Activated T-cell treated with anti-CD3 and anti-CD28 coated beads, Interleukin-2, amount 50 U/mL, for 1 hour (primary cell): ENCODE data around the gene PGM2.
"Not testable (repeated sequence)": the region's sequence is repeated elsewhere in the genome, so short reads cannot be mapped to it uniquely, and the experiment has no call there.

Experiments
- DNase-seq: peaks from one replicate; pipeline ENCODE4 v3.0.0-alpha.2; 2020

The PGM2 gene

DNA sequence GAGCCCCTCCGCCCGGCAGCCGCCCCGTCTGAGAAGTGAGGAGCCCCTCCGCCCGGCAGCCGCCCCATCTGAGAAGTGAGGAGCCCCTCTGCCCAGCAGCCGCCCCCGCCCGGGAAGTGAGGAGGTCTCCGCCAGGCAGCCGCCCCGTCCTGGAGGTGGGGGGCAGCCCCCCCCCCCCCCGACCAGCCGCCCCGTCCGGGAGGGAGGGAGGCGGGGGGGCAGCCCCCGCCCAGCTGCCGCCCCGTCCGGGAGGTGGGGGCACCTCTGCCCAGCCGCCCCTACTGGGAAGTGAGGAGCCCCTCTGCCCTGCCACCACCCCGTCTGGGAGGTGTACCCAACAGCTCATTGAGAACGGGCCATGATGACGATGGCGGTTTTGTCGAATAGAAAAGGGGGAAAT, 6.0 kb upstream of the PGM2 start:
- not testable (repeated sequence) for DNase-seq

DNA sequence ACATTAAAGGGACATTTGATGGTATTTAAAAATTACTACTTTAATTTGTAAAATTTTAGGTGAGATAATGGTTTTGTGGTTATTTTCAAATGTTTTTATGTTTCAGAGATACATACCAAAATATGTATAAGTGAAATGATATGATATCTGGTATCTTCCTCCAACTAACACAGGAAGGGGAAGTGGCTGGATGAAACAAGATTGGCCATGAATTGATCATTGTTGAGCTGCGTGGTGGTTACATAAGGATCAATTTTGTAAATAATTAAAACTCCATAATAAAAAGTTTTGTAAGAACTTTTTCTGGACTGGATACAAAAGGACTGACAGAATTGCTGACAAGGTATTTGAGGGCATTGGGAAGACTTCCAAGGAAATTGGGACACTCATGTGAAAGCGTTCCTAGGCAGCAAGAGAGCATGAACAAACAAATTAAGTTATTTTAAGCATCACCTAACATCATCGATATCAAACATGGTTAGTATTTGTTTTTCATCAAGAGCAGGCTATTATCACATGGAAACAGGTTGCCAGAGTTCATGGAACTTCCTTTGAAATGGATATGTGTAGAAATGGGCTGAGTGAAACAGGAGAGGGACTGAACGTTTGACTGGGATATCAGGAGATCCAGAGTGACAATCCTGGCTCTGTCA, 4.4 kb upstream of the PGM2 start:
- DNase-seq: no peak

DNA sequence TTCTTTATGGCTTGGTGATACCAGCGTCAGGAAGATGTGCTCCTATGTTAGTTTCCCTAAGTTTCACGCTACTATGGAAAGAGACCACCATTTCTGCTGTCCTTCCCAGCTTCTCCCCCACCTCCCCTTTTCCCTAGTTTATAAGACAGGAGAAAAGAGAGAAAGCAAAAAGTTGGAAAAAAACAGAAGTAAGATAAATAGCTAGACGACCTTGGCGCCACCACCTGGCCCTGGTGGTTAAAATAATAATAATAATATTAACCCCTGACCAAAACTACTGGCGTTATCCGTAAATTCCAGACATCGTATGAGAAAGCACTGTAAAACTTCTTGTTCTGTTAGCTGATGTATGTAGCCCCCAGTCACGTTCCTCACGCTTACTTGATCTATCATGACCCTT, 985 bp upstream of the PGM2 start:
- DNase-seq: not testable (repeated sequence)

DNA sequence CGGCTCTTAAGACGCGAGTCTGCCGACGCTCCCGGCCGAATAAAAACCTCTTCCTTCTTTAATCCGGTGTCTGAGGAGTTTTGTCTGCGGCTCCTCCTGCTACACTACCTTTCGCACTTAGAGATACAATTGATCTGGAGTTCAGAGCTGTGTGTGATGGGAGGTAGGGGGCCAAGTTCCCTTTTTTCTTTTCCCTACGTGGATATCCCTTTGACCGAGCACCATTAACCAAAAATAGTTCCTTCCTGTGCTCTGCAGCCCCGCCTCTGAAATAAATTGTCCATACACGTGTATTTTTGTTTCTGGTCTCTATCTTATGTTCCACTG, 555 bp upstream of the PGM2 start:
- peak; percentile 22 for DNase-seq

DNA sequence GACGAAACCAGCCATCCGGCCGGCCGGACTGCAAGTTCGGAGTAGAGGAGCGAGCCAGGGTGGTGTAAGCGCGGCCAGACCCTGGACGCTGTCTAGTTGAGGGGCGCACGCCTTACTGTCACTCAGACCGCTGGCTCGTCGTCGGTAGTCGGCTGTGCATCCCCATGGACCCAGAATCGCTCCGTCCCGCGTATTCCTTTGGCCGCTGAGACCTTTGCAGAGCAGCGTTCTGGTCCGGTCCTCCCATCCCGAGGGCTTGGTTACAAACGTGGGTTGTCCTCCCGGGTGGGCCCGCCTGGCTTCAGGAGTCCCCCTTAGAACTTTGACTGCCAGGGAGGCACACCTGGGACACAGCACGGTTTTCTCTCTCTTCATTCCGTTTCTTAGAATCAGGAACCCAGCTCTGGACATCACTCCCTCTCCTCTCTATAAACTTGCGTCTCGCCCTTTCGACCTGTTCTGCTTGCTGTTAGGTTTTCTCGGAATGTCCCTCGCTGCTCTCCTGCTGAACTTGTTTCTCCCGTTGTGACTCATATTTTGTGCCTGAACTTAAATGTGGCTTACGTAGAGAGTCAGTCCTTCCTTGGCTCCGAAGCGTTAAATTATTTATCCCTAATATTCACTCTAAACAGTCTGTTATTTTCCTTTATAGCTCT, 672 bp downstream of the PGM2 start:
- DNase-seq: no peak

DNA sequence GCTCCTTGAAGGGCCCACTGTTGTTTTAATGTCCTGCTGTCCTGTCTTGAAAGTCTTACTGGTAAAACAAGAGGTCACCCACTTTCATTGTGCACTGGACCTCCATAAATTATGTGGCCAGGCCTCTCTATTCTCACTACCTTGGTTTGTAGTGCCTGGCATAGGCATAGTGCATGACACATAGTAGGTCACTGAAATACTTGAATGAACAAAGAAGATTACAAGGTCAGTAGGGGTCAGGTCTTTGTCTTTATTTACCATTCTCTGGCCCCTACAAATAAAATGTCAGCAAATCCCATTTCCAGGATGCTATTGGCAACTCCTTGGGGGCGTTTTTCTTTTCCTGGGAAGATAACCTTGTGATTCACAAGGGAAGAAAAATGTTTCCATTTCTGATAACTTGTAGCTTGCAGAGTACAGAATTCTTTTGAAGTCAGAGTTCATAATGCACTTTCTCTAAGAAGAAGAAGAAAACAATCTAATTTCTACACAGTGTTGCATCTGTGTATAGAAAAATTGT, 1.4 kb downstream of the PGM2 start:
- DNase-seq: no peak

DNA sequence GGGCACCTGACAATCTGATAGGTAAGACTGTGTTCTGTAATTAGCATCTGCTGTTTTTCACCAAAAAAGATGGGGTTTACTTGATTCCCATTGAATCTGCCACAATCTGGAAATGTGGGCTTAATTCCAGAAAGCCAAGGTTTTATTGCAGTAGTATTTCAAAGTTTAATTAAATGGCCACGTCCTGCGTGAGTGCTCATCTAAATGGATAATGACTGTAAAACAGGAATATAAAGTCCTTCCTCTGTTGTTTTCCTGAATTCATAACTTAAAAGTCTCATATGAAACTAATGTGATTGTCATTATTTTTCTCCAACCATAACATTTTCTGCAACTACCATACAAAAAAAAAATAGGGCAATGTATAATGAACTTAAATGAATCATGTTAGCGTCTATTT, 2.4 kb downstream of the PGM2 start:
- DNase-seq: no peak

DNA sequence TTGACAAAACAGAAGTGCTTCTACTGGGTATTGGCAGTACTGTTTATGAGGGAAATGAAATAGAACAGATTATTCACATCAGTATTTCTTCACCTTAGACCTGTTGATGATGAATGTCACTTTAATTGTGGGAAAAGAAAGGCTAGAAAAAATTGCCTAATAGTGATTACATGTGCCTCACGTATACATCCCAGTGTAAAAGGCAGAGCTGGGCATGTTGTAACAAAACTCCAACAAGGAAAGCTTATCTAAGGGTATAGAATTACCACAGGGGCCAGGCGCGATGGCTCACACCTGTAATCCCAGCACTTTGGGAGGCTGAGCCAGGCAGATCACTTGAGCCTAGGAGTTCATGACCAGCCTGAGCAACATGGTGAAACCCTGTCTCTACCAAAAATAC, 4.2 kb downstream of the PGM2 start:
- no peak for DNase-seq

DNA sequence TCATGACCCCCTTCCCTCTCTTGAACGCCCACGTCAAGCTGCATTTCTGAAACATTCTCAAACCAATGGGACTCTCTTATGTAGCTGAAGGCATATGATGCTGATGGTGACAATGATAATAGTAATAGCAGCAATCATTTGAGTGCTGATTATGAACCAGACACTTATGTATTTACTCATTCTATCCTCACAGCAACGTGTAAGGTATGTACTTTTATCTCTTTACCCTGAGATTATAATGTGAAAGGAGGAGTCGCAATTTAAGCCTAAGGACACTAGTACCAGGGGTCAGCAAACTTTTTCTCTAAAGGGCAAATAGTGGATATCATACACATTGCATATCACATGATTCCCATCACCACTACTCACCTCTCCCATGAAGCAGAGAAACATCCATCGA, 8.5 kb downstream of the PGM2 start:
- DNase-seq: no peak

DNA sequence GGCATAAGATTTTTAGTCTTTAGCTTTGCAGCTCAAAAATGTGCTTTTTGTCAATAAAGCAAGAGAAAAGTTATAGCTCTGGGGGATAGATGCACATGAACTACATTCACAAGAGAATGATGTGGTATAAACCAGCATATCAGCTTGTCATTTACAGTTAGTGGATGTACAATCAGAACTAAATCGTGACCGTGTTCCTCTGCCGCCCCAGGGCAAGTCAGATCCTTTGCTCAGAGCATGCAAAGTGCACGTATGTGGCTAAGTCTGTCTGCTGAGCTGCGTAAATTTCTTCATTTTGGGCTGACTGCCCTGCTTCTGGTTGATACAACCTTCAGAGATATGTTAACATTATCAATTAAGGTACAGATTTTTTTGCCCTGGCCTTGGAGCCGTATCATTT, 9.3 kb downstream of the PGM2 start:
- no peak for DNase-seq

DNA sequence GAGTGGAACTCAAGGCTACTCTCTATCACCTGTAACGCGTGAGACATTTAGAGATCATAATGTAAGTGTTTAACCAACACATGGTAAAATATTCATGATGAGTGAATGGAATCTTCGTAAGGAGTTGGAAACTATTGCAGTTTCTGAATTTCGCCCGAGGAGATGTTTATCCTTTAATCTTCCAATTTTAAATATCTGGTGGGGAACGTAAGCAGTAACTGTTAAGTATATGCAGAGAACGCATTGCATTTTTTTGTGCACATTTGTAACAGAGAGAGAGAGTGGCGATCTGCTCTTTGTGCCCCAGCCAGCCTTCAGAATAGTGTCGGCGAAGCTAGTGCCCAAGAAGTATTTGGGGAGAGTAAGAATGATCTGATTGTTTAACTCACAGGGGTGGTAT, 9.8 kb downstream of the PGM2 start:
- no peak for DNase-seq

DNA sequence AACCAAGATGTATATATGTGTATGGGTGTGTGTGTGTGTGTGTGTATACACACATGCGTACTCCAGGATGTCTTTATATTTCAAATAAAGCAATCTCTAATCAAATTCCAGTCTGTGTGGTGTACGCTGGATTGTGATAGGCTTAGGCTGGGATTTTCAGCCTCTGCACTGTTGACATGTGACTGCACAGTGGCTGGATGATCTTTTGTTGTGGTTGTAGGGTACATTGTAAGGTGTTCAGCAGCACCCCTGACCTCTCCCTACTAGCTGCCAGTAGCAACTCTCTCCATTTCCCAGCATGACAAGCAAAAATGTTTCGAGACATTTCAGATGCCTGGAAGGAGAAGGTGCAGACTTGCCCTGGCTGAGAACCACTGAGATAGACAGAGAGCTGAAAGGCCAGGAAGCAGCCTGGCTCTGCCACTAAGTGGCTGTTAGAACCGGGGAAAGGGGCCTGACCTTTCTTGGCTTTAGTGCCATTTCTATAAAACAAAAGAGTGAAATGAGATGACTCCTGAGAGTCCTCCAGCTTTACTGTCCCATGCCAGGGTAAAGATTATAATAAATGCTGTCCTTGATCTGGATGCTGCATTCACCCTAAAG, 10.5 kb downstream of the PGM2 start:
- DNase-seq: no peak

DNA sequence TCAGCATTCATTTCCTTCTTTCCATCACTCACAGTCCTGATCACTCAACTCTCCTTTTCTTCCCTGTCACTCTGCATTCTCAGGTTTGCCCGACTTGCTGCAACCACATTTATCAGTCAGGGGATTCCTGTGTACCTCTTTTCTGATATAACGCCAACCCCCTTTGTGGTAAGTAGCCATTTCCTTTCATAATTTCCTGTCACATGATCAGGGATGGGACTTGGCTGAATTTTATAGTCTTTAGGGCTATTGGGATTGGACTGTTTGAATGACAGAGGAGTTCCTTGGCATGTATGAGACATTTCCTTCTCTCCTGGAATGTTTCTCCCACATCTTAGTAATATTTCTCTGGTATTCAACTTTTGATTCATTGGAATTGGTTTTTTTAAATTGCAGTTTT, 11.0 kb downstream of the PGM2 start:
- no peak for DNase-seq

DNA sequence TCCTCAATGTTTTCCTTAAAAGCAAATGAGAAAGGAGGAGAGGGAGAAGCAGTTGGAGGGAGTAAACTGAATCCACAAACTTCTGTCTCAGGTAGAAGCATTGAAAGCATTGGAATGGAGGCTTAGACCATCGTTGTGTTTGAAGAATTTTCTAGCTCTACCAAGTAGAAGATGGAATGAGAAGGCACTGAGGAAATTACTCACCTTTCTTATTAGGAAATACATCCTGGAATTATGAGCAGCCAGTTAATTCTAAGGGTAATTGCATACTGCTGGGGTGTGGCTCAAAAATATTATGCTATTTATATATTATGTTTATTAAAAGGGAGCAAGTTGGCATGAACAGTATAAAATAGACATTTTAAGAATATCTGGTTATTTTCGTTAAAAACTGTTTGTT, 12.9 kb downstream of the PGM2 start:
- no peak for DNase-seq

DNA sequence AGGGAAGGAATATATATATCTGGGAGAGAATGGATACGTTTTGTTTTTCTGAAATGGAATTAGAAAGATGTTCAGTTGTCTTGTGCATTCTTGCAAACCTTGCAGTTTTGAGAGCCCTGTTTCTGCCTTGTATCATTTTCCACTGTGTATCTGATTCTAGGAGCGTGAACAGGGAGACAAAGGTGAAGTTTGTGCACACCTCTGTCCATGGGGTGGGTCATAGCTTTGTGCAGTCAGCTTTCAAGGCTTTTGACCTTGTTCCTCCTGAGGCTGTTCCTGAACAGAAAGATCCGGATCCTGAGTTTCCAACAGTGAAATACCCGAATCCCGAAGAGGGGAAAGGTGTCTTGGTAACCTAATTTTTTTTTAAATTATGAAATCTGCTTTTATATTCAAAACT, 17.7 kb downstream of the PGM2 start:
- DNase-seq: no peak

DNA sequence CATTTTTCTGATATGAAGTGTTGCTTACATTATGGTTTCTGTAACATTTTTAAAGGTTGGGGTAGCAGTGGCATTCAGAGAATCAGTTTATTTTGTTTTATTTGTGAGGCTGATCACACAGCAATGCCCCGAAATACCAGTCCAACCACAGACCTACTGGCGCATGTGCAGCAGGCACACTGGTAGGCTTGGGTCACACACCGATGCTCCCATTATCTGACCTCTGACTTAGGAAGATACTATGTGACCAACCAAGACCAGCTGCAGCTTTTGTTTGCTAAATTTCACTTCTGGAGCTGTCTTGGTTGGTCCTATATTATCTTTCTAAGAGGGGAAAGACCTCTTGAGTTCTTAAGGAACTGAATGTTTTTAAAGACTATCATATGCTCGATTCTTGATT, 18.7 kb downstream of the PGM2 start:
- no peak for DNase-seq

DNA sequence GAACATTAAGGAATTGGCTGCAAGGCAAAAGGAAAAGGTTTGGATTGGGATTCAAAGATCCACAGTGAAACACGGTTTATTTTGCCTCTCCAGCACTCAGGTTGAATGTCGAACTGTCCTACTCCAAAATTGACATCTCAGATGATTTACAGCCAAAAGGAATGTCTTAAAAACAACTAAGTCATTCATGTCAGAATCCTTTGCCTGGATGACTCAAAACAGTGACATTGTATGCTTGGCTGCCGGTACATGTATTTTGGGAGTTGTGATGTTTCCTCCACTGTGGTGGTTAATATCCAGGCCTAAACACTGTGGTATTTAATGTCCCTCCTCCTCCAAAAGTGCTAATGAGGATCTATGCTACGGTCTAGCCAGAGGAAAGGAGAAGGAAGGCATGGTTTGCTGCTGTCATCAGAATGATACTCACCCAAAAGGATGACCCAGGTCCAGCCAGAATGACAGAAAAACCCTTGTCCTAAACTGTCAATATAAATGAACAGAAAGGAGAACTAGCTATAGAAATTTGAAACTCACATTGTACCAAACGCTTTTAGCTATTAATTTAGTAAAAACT, 20.9 kb downstream of the PGM2 start:
- DNase-seq: no peak

DNA sequence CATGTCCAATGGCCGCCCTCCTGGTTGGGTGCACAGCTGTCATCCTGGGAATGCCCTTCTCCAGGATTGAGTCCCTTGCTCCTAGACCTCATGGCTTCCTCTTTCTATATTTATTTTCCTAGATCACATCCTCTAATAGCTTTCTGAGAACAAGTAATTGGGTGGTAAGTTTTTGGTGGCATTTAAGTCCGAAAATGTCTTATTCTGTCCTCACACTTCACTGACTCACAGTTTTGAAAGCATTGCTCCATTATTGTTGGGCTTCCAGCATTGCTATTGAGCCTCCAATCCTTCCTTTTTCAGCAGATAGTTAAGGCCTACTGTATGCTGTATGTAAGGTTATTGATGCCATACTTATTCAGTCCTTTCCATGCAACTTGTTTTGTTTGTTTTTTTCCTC, 25.9 kb downstream of the PGM2 start:
- no peak for DNase-seq

DNA sequence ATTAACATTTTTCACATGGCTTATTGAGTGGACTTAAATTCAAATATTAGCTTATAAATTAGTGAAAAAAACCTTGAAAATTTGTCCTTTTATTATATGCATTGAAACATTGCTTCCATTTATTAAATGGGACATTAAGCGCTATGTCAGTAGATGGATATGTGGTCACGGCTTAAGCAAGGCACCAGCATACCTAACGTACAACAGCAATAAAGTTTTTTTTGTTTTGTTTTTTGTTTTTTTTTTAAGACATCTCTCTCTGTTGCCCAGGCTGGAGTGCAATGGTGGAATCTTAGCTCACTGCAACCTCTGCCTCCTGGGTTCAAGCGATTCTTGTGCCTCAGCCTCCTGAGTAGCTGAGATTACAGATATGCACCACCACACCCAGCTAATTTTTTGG, 31.6 kb downstream of the PGM2 start:
- no peak for DNase-seq

DNA sequence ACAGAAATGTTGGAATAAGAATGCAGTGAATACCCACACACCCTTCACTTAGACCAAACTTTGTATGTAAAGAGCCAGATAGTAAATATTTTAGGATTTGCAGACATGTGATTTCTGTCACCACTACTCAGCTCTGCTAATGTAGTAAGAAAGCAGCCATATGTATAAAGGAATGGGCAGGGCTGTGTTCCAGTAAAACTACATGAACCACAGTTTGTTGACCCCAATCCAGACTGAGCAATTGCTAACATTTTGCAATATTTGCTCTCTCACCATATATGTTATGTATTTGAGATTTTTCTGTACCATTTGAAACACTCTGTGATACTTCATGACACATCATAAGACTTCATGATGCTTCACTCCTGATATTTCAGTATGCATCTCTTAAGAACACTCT, 32.4 kb downstream of the PGM2 start:
- no peak for DNase-seq

DNA sequence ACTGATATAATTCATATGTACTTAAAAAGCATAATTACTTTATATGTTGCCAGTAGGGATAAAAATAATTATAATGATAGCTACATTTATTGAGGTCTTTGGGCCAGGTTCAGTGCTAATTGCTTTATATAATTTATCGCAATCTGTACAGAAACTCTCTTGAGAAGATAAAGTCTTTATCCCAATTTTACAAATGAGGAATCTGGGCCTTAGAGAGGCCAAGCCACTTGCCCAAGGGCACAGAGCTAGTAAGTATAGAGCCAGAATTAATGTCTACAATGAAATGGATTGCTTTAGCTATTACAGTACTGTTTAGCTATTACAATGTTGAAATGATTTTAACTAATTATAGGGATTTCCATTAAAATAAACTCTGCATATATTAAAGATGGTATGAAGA, 33.8 kb downstream of the PGM2 start:
- DNase-seq: no peak

DNA sequence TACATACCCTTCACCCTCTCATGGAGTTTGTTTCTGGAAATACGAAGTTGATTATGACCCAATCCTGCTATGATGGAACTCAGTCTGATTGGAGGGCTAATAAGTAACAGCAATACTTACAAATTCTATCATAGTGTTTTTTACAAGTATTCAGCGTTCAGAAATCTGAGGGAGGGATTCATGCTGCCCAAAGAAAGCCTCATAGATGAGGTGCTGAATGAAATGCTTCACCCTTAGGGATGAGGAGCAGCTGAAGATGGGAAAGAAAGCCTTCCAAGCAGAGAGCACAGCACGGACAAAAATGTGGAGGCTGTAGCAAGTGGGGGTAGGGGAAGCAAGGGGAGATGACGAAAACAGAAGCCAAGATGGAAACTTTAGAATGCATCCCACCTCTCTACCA, 36.5 kb downstream of the PGM2 start:
- DNase-seq: no peak

DNA sequence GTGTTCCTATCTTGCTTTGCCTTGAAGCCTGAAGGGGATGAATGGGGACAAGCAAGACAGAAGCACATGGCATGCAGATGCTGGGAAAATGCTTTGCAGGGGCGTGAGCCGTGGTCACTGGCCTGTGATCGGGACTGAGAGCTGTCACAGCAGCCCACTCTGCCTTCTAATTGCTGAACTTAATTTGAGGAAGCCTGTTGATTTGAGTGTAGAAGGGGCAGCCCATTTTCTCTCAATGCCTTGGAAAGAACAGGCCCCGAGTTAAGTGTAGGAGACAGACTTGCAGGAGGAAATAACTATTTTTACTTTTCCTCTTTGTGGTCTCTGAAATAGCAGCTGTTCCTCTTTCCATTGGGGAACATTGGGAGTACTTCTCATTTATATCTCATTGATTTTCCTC, 38.3 kb downstream of the PGM2 start:
- no peak for DNase-seq

DNA sequence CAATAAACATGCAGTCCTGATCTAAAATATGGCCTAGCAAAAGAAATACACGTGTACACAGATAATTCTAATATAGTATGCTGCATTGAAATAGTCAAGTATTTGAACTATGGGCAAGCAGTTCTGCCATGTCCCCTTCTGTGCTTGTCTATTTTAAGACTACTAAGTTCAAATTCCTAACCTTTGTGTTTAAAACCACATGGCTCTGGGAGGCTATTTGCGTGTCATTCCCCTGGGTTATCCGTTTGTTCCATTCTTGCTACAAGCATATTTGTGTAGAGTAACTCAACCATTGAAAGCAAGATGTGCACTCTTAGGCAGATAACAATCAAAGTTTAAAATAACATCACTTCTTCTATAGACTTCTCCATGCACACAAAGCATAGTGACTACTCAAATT, 39.0 kb downstream of the PGM2 start:
- DNase-seq: no peak
